K562 (cell line): ENCODE data around the gene ZC3H15.

Experiments used
- RAD21 ChIP-seq, 2 experiments: fragments of 250-450 bp in 1 of 2; fragments of 450-650 bp in 1 of 2; sonication (Bioruptor Pico) in 1 of 2; formaldehyde crosslinking in 1 of 2; IDR thresholded peaks in 1 of 2; conservative IDR thresholded peaks in 1 of 2; 2 replicates each; pipeline versions ENCODE4 v1.4.0 to v1.8.0; 2020 to 2022; ENCODE audit warnings: mild to moderate bottlenecking in 2 of 2, moderate library complexity in 1 of 2
- ZBTB33 ChIP-seq: sonication (generic); formaldehyde crosslinking; IDR thresholded peaks from 2 replicates; pipeline ENCODE4 v1.8.1; 2023; ENCODE audit warnings: mild to moderate bottlenecking, missing genetic modification reagents

DNA sequence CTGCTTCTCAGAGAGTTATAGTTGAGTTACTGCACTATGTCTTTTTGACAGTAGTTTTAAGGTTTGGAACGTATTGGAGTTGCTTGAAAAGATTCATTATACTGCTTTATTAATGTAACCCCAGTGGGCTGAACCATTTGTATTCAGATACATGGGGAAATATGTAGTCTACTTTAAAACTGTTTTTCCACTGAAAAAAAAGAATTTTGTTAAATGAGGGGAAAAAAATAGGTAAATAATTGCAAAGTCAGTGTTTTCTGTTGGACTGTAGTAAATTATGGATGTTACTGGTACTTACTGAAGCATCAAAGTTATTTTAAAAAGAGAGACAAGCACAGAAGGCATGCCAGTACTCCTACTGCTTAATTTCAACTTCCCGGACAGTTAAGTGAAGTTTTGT, 36.4 kb downstream of the ZC3H15 start:
- TF ChIP-seq ZBTB33 (CRISPR knock-in tag) (no peak), RAD21 (CRISPR knock-in tag; conservative IDR thresholded peaks at IDR 0.05 in 1 of 2, IDR thresholded peaks at IDR 0.05 in 1 of 2) (no peak)
